Limb (tissue), 2 donors: ENCODE results near the gene KCNS1.
"Not testable (repeated sequence)": the region's sequence is repeated elsewhere in the genome, so short reads cannot be mapped to it uniquely, and the experiment has no call there.

Experiments used
- DNase-seq, 2 donors: peaks; one replicate each; pipeline ENCODE4 v3.0.0-alpha.2; 2016; ENCODE audit errors: extremely low spot score in 2 of 2

Gene KCNS1

GRCh38 chr20:45080867-45081624, 19.9 kb downstream of the KCNS1 start:
- no peak for DNase-seq

- no peak for DNase-seq
Observed at GRCh38 chr20:45077559-45077958, 23.4 kb downstream of the KCNS1 start.

GRCh38 chr20:45073221-45073620, 27.7 kb downstream of the KCNS1 start:
- no peak for DNase-seq

- no peak for DNase-seq
Observed at GRCh38 chr20:45072066-45072465, 28.9 kb downstream of the KCNS1 start.

GRCh38 chr20:45070932-45071632, 29.8 kb downstream of the KCNS1 start:
- DNase-seq = no peak

- DNase-seq = no peak
Observed at GRCh38 chr20:45069261-45069660, 31.7 kb downstream of the KCNS1 start.

GRCh38 chr20:45067558-45067957, 33.4 kb downstream of the KCNS1 start:
- DNase-seq = no peak

GRCh38 chr20:45067087-45067486, 33.8 kb downstream of the KCNS1 start:
- no peak for DNase-seq

GRCh38 chr20:45066372-45066771, 34.6 kb downstream of the KCNS1 start:
- no peak for DNase-seq

- DNase-seq = no peak
Observed at GRCh38 chr20:45064812-45065211, 36.1 kb downstream of the KCNS1 start.

- DNase-seq = not testable (repeated sequence)
Observed at GRCh38 chr20:45063107-45063506, 37.8 kb downstream of the KCNS1 start.

GRCh38 chr20:45061244-45061643, 39.7 kb downstream of the KCNS1 start:
- no peak for DNase-seq

- no peak for DNase-seq
Observed at GRCh38 chr20:45060294-45060693, 40.6 kb downstream of the KCNS1 start.

- DNase-seq = no peak
Observed at GRCh38 chr20:45059022-45059728, 41.8 kb downstream of the KCNS1 start.

- no peak for DNase-seq
Observed at GRCh38 chr20:45058168-45058850, 42.6 kb downstream of the KCNS1 start.

- DNase-seq = no peak
Observed at GRCh38 chr20:45056473-45057173, 44.3 kb downstream of the KCNS1 start.

- DNase-seq = no peak
Observed at GRCh38 chr20:45055056-45055455, 45.9 kb downstream of the KCNS1 start.

- no peak for DNase-seq
Observed at GRCh38 chr20:45053430-45054351, 47.2 kb downstream of the KCNS1 start.

- DNase-seq = peak in 1 of 2 donors; percentile 58
Observed at GRCh38 chr20:45052698-45053429, 48.1 kb downstream of the KCNS1 start.
